HepG2 (cell line): Measurements from ENCODE around the gene PTPN2.

Experiments used
- BRCA1 ChIP-seq: sonication (generic); formaldehyde crosslinking; IDR thresholded peaks from 2 replicates; pipeline ENCODE4 v1.4.0; 2020; ENCODE audit warnings: missing genetic modification reagents
- EP300 ChIP-seq, 3 experiments: sonication (generic) in 1 of 3; formaldehyde crosslinking in 1 of 3; IDR thresholded peaks; 2 replicates each; pipeline versions ENCODE4 v1.5.1 to v1.6.1; 2011 to 2020; ENCODE audit warnings: low read depth in 2 of 3, low read length in 2 of 3, borderline replicate concordance in 1 of 3, improper control_type of control experiment in 1 of 3, mild to moderate bottlenecking in 1 of 3, missing genetic modification reagents in 1 of 3, moderate library complexity in 1 of 3
- NCOA1 ChIP-seq: sonication (generic); formaldehyde crosslinking; IDR thresholded peaks from 2 replicates; pipeline ENCODE4 v1.9.0; 2021; ENCODE audit warnings: missing genetic modification reagents
- NFYB ChIP-seq: sonication (generic); formaldehyde crosslinking; IDR thresholded peaks from 2 replicates; pipeline ENCODE4 v1.4.0; 2020; ENCODE audit warnings: missing genetic modification reagents
- POLR2A ChIP-seq, 2 experiments: IDR thresholded peaks; 2 replicates each; pipeline ENCODE4 v1.6.1; 2011; ENCODE audit warnings: low read depth in 2 of 2, low read length in 2 of 2, mild to moderate bottlenecking in 1 of 2, moderate library complexity in 1 of 2; ENCODE audit not compliant: insufficient read depth in 1 of 2
- SRF ChIP-seq: IDR thresholded peaks from 2 replicates; pipeline ENCODE4 v1.6.1; 2011; ENCODE audit warnings: mild to moderate bottlenecking, low read depth, low read length, moderate library complexity
- TAF1 ChIP-seq: sonication (generic); formaldehyde crosslinking; IDR thresholded peaks from 2 replicates; pipeline ENCODE4 v1.4.0; 2020; ENCODE audit warnings: missing genetic modification reagents
- ZKSCAN5 ChIP-seq: sonication (generic); formaldehyde crosslinking; IDR thresholded peaks from 2 replicates; pipeline ENCODE4 v1.5.1; 2020; ENCODE audit warnings: mild to moderate bottlenecking, missing genetic modification reagents
- ZNF282 ChIP-seq: fragments of 450-650 bp; IDR thresholded peaks from 2 replicates; pipeline ENCODE4 v1.6.1; 2018; ENCODE audit not compliant: partially characterized antibody
- ZSCAN29 ChIP-seq: sonication (generic); formaldehyde crosslinking; conservative IDR thresholded peaks from 2 replicates; pipeline ENCODE4 v1.4.0; 2020; ENCODE audit warnings: mild to moderate bottlenecking, missing genetic modification reagents
- TF ChIP-seq, protein P1 (sequence below): sonication (generic); formaldehyde crosslinking; IDR thresholded peaks from 2 replicates; pipeline ENCODE4 v1.5.0; 2020; ENCODE audit warnings: mild to moderate bottlenecking, missing genetic modification reagents, moderate library complexity
- TF ChIP-seq, protein P2 (sequence below): IDR thresholded peaks from 2 replicates; pipeline ENCODE4 v1.6.1; 2016; ENCODE audit warnings: low read depth, control low read depth
- TF ChIP-seq, protein P3 (sequence below): sonication (generic); formaldehyde crosslinking; IDR thresholded peaks from 2 replicates; pipeline ENCODE4 v1.4.0; 2020; ENCODE audit warnings: mild to moderate bottlenecking, missing genetic modification reagents

- no peak for TF ChIP-seq POLR2A (IDR thresholded peaks at IDR 0.05; ENCODE audit: insufficient read depth in 1 of 2, low read depth in 2 of 2, low read length in 2 of 2)
- TF ChIP-seq ZKSCAN5 (CRISPR knock-in tag) = no peak
- no peak for TF ChIP-seq BRCA1
- TF ChIP-seq ZSCAN29 (CRISPR knock-in tag) = no peak
- no peak for TF ChIP-seq NCOA1 (CRISPR knock-in tag)
- TF ChIP-seq, protein P1, sequence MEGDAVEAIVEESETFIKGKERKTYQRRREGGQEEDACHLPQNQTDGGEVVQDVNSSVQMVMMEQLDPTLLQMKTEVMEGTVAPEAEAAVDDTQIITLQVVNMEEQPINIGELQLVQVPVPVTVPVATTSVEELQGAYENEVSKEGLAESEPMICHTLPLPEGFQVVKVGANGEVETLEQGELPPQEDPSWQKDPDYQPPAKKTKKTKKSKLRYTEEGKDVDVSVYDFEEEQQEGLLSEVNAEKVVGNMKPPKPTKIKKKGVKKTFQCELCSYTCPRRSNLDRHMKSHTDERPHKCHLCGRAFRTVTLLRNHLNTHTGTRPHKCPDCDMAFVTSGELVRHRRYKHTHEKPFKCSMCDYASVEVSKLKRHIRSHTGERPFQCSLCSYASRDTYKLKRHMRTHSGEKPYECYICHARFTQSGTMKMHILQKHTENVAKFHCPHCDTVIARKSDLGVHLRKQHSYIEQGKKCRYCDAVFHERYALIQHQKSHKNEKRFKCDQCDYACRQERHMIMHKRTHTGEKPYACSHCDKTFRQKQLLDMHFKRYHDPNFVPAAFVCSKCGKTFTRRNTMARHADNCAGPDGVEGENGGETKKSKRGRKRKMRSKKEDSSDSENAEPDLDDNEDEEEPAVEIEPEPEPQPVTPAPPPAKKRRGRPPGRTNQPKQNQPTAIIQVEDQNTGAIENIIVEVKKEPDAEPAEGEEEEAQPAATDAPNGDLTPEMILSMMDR (CRISPR knock-in tag) = no peak
- TF ChIP-seq EP300 (IDR thresholded peaks at IDR 0.05; ENCODE audit: low read depth in 2 of 2, low read length in 2 of 2) = no peak
- no peak for TF ChIP-seq EP300 (CRISPR knock-in tag; IDR thresholded peaks at IDR 0.05; ENCODE audit: borderline replicate concordance)
- TF ChIP-seq, protein P2, sequence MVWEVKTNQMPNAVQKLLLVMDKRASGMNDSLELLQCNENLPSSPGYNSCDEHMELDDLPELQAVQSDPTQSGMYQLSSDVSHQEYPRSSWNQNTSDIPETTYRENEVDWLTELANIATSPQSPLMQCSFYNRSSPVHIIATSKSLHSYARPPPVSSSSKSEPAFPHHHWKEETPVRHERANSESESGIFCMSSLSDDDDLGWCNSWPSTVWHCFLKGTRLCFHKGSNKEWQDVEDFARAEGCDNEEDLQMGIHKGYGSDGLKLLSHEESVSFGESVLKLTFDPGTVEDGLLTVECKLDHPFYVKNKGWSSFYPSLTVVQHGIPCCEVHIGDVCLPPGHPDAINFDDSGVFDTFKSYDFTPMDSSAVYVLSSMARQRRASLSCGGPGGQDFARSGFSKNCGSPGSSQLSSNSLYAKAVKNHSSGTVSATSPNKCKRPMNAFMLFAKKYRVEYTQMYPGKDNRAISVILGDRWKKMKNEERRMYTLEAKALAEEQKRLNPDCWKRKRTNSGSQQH (CRISPR knock-in tag) = no peak
- no peak for TF ChIP-seq SRF
- TF ChIP-seq NFYB (CRISPR knock-in tag) = no peak
- TF ChIP-seq, protein P3, sequence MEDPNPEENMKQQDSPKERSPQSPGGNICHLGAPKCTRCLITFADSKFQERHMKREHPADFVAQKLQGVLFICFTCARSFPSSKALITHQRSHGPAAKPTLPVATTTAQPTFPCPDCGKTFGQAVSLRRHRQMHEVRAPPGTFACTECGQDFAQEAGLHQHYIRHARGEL (CRISPR knock-in tag) = no peak
- TF ChIP-seq ZNF282 = no peak
- no peak for TF ChIP-seq TAF1 (CRISPR knock-in tag)
Measured at GRCh38 chr18:12842459-12843380, 41.3 kb downstream of the PTPN2 start.
